Spinal cord (tissue), 10 donors: ENCODE data around the gene TSPAN15. TPM values are rescaled to one million over a fixed set of nuclear protein-coding genes. Genes with fewer than 3 reads are reported as not detected.
"Not testable (repeated sequence)": the region's sequence is repeated elsewhere in the genome, so short reads cannot be mapped to it uniquely, and the experiment has no call there.

Experiments used
- DNase-seq, 6 donors: peaks; one replicate each; pipeline versions ENCODE4 v3.0.0 to v3.0.0-alpha.2; 2013 to 2015; ENCODE audit warnings: low spot score in 6 of 6, low read depth in 4 of 6
- H3K27ac ChIP-seq: one replicate; pipeline ENCODE4 v1.5.1; 2013; ENCODE audit warnings: low read depth, low read length, control low read depth
- H3K27me3 ChIP-seq: one replicate; pipeline ENCODE4 v1.6.1; 2013; ENCODE audit warnings: low read length; ENCODE audit not compliant: control insufficient read depth, insufficient read depth
- H3K36me3 ChIP-seq: one replicate; pipeline ENCODE4 v1.6.1; 2013; ENCODE audit warnings: low read length; ENCODE audit not compliant: control insufficient read depth, insufficient read depth
- H3K4me1 ChIP-seq: one replicate; pipeline ENCODE4 v1.6.1; 2013; ENCODE audit warnings: low read length; ENCODE audit not compliant: control insufficient read depth, insufficient read depth
- H3K4me3 ChIP-seq: one replicate; pipeline ENCODE4 v1.5.1; 2013; ENCODE audit warnings: low read depth, low read length, control low read depth
- H3K9me3 ChIP-seq: one replicate; pipeline ENCODE4 v1.6.1; 2013; ENCODE audit warnings: low read length; ENCODE audit not compliant: control insufficient read depth, insufficient read depth
- WGBS: methylation state at CpG from one replicate; pipeline ENCODE4 v1.1.5; 2013; ENCODE audit warnings: missing lambda C conversion rate; ENCODE audit not compliant: insufficient coverage; 5-methylcytosine and 5-hydroxymethylcytosine counted together
- polyA plus RNA-seq, 2 donors: library from polyadenylated mRNA; unstranded; fragments of 120-200 nt; gene quantifications; one replicate each; pipeline ENCODE4 v1.2.1, GENCODE V29; 2013; ENCODE audit not compliant: insufficient read length in 2 of 2
- total RNA-seq, 2 donors: library from RNA; depleted of rRNA in 1 of 2; stranded (reverse); fragments of 120-200 nt in 1 of 2; fragments of >200 nt in 1 of 2; gene quantifications; one replicate each; pipeline versions ENCODE4 v1.2.3 to v1.2.4, GENCODE V29; 2013 to 2014
- donor health status: healthy.

Gene TSPAN15
- total and polyA plus RNA-seq, 4 donors: 23.0 to 42.7 (median 26.5) TPM

DNA sequence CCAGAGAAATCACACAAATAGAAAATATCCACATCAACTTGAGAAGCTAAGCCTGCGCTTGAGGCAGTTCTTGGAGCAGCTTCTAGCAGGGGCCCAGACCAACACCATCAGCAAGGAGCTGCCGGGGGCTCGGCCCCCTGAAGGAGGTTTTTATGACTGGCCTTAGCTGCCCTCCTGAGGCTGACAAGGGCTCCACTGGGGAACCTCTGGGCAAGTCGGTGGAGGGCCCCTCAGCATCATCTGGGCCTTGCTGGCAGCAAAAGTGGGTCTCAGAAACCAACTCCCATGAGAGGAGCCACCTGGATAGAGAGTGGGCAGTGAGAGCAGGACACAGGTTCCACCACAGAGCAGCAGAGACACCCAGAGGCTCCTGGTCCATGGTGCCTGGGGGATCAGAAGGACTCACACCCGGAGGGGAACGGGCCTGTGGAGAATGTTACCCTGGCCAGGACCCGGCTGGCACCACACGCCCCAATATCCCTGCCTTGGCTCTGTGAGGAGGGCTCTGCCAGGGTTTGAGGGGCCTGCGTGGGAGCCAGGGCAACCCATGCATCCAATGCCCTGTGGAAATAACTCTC lies 66.1 kb downstream of the TSPAN15 start:
- Histone ChIP-seq H3K4me1 (no peaks in the 10 kb centered on the region), H3K9me3 (no peaks in the 10 kb centered on the region), H3K27ac (no peak overlapping the region), H3K4me3 (no peak overlapping the region), H3K36me3 (no peaks in the 10 kb centered on the region), H3K27me3 (no peaks in the 10 kb centered on the region)
- WGBS: 84% methylated on average over 9 of the region's 9 CpGs
- no peak for DNase-seq

DNA sequence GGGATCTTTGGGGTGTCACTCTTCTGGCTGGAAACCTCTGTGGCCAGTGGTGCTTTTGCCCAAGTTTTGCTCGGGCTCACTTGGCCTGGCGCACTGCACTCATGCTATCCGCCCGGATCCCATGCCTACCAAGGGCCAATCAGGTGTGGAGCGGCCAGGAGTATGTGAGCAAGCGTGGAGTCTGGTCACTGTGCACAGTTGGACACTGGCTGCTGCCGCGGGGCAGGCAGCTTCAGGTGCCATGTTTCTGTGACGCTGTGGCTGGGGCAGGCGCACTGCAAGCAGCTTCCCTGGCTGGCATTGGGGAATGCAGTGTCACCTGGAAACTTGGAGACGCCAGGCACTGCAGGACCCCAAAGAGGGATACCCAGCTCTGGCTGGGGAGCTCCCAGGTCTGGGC lies 76.7 kb downstream of the TSPAN15 start:
- Histone ChIP-seq H3K27ac (no peak overlapping the region), H3K27me3 (no peaks in the 10 kb centered on the region), H3K4me1 (no peaks in the 10 kb centered on the region), H3K36me3 (no peaks in the 10 kb centered on the region), H3K9me3 (no peaks in the 10 kb centered on the region), H3K4me3 (no peak overlapping the region)
- no peak for DNase-seq
- 96% methylated on average over 11 of the region's 11 CpGs for WGBS

DNA sequence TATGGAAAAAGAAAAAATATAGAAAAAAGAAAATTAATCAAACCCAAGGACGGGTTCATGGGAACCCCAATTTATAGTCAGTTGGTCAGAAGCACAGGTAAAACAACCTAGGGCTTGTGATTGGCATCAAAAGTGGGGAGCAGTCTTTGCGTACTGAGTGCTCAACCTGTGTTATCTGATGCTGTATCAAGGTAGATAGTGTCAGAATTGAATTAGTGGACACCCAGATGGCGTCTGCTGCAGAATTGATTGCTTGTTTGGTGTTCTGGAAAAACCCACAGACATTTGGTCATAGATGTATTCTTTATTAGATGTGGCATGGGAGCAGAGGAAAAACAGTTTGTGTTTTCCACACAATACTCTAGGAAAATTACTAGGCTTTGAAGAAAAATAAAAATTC lies 82.4 kb downstream of the TSPAN15 start:
- Histone ChIP-seq H3K27ac (no peak overlapping the region), H3K4me1 (no peaks in the 10 kb centered on the region), H3K36me3 (no peaks in the 10 kb centered on the region), H3K27me3 (no peaks in the 10 kb centered on the region), H3K4me3 (no peak overlapping the region), H3K9me3 (no peaks in the 10 kb centered on the region)
- DNase-seq: peak in 1 of 6 donors; percentile 0
- 84% methylated on average over 3 of the region's 3 CpGs for WGBS

DNA sequence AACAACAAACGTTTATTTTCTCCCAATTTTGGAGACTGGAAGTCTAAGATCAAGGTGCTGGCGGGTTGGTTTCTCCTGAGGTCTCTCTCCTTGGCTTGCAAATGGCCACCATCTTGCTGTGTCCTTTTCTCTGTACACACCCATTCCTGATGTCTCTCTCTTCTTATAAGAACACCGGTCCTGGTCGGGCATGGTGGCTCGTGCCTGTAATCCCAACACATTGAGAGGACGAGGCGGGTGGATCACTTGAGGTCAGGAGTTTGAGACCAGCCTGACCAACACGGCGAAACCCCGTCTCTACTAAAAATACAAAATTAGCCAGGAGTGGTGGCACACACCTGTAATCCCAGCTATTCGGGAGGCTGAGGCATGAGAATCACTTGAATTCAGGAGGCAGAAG lies 85.3 kb downstream of the TSPAN15 start:
- H3K27me3 ChIP-seq, H3K36me3 ChIP-seq, H3K4me3 ChIP-seq, H3K27ac ChIP-seq, H3K9me3 ChIP-seq, H3K4me1 ChIP-seq, DNase-seq: not testable (repeated sequence)
- WGBS: 96% methylated on average over 7 of the region's 11 CpGs

DNA sequence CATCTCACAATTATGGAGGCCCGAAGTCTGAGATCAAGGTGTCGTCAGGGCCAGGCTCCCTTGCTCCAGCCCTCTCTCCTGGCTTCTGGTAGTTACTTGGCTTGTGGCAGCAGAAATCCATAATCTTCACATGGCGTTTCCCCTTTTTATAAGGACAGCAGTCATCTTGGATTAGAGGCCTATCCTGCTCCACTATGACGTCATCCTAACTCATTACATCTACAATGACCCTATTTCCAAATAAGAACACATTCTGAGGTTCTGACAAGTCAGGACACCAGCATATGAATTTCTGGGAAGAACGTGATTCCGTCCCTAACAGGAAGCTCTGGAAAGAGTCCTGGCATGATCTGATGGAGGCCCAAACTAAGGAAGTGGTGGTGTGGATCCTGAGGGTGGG lies 86.2 kb downstream of the TSPAN15 start:
- 94% methylated on average over 6 of the region's 6 CpGs for WGBS
- H3K4me1 ChIP-seq: no peaks in the 10 kb centered on the region
- peak in 1 of 6 donors; percentile 0 for DNase-seq
- H3K27ac ChIP-seq: no peak overlapping the region
- H3K9me3 ChIP-seq: peaks cover 9% of the 10 kb centered on the region
- no peaks in the 10 kb centered on the region for H3K36me3 ChIP-seq
- H3K27me3 ChIP-seq: no peaks in the 10 kb centered on the region
- no peak overlapping the region for H3K4me3 ChIP-seq

DNA sequence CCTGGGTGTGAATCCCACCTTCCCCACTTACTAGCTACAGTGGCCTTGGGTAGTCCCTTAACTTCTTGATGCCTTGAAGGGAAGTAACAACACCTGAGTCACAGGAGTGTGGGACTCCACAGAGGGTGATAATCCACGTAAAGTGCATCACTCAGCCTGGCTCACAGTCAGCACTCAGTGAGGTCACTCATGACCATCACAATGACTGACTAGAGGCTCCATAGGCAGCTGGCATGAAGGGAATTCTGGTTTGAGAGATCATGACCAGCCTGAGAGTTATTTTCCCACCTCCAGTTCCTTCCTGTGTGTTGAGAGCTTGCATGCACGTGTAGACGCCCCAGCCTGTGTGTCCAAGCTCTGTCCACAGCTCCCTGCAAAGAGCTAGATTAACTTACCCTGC lies 87.2 kb downstream of the TSPAN15 start:
- Histone ChIP-seq H3K9me3 (peaks cover 9% of the 10 kb centered on the region), H3K4me1 (no peaks in the 10 kb centered on the region), H3K27me3 (no peaks in the 10 kb centered on the region), H3K36me3 (no peaks in the 10 kb centered on the region), H3K4me3 (no peak overlapping the region), H3K27ac (no peak overlapping the region)
- WGBS: 67% methylated on average over 1 of the region's 3 CpGs
- DNase-seq: peak in 1 of 6 donors; percentile 0

DNA sequence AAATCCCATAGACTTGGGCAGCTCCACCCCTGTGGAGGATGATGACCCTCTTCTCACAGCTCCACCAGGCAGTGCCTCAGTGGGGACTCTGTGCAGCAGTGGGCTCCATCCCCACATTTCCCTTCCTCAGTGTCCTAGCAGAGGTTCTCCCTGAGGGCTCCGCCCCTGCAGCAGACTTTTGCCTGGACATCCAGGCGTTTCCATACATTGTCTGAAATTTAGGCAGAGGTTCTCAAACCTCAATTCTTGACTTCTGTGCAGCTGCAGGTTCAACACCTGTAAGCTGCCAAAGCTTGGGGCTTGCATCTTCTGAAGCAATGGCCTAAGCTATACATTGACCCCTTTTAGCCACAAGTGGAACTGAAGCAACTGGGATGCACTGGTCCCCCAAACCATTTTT lies 90.2 kb downstream of the TSPAN15 start:
- WGBS: 64% methylated on average over 2 of the region's 2 CpGs
- H3K36me3 ChIP-seq: no peaks in the 10 kb centered on the region
- peak in 1 of 6 donors; percentile 0 for DNase-seq
- H3K4me1 ChIP-seq: no peaks in the 10 kb centered on the region
- no peak overlapping the region for H3K27ac ChIP-seq
- H3K27me3 ChIP-seq: peaks cover 4% of the 10 kb centered on the region
- H3K4me3 ChIP-seq: no peak overlapping the region
- peaks cover 9% of the 10 kb centered on the region for H3K9me3 ChIP-seq

DNA sequence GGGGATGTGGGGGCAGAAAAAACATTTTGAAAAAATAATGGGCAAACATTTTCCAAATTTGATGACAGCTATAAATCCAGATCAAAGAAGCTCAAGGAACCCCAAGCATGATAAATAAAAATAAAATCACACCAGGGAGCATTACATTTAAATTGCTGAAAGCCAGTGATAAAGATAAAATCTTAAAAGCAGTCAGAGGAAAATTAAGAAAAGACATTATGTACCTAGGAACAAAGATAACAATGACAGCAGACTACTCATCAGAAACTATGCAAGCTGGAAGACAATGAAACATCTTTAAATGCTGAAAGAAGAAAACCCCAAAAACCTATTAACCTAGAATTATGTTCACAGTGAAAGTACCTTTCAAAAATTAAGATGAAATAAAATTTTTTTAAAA lies 98.7 kb downstream of the TSPAN15 start:
- Histone ChIP-seq H3K4me3 (no peak overlapping the region), H3K4me1 (no peaks in the 10 kb centered on the region), H3K9me3 (peaks cover 9% of the 10 kb centered on the region), H3K36me3 (no peaks in the 10 kb centered on the region), H3K27me3 (peaks cover 13% of the 10 kb centered on the region), H3K27ac (no peak overlapping the region)
- no peak for DNase-seq

DNA sequence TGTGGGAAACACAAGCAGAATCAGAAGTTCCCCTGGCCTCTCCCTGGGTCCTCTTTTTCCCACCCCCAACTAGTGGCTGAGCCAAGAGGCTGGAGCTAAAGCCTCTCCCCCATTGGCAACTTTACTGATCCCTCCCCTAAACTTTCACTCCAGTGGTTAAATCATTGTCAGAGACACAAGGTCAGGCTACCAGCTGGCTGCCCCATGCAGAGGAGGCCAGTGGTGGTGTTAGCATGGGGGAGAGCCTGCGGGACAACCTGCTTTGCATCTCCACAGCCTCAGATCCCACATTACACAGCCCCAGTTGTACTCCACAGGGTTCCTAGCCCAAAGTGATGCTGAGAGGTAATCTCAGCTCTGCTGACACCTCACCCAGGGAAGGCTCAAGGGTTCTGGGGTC lies 101.0 kb downstream of the TSPAN15 start:
- Histone ChIP-seq H3K9me3 (peaks cover 9% of the 10 kb centered on the region), H3K4me3 (no peak overlapping the region), H3K27ac (no peak overlapping the region), H3K36me3 (no peaks in the 10 kb centered on the region), H3K27me3 (peaks cover 17% of the 10 kb centered on the region), H3K4me1 (no peaks in the 10 kb centered on the region)
- no peak for DNase-seq
- 17% methylated on average over 1 of the region's 1 CpG for WGBS

DNA sequence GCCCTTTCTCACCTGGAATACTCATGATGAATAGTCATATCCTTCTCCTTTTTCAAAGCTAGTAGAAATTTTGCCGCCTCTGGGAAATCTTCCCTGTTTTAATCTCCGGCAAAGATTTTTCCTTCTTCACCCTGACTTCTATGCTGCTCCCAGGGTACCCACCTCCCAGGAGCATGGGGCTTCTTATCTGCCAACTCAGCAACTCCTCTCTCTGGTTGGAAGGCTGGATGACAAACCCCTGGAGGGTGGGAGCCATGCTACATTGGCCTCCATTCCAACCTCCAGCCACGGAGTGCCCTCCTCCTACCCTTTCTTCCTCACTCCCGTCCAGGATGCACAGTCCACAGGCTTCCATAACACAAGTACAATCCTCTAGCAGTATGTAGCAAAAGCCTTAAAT lies 102.1 kb downstream of the TSPAN15 start:
- H3K9me3 ChIP-seq: peaks cover 9% of the 10 kb centered on the region
- H3K4me1 ChIP-seq: no peaks in the 10 kb centered on the region
- 75% methylated on average over 4 of the region's 4 CpGs for WGBS
- H3K27me3 ChIP-seq: peaks cover 17% of the 10 kb centered on the region
- no peak overlapping the region for H3K27ac ChIP-seq
- no peak overlapping the region for H3K4me3 ChIP-seq
- DNase-seq: no peak
- no peaks in the 10 kb centered on the region for H3K36me3 ChIP-seq
